ENCODE data around the gene SMAGP. TPM values are rescaled to one million over a fixed set of nuclear protein-coding genes. Genes with fewer than 3 reads are reported as not detected.
A peak's percentile ranks its signal among the peaks of the same experiment; 100 is the strongest.

SMAGP gene
- total and polyA plus RNA-seq, 2 of the 13 experiments (the other 11 are each of a cell fraction or from before 2014, with no cell fraction given), result 9.2 TPM

GRCh38 chr12:51217133-51217967 lies 52.9 kb downstream of the SMAGP start (continued):
- TF ChIP-seq ZBTB14 (CRISPR knock-in tag; IDR thresholded peaks at IDR 0.05) (no peak), HINFP (CRISPR knock-in tag; IDR thresholded peaks at IDR 0.05; ENCODE audit: low read depth) (peak; percentile 62; the same call in 1 of the 2 replicates), RFXANK (CRISPR knock-in tag; IDR thresholded peaks at IDR 0.05) (no peak), HNRNPK (IDR thresholded peaks at IDR 0.05; ENCODE audit: low read depth, low read length, poor library complexity, severe bottlenecking) (no peak), HOXA5 (CRISPR knock-in tag; IDR thresholded peaks at IDR 0.05) (no peak), STAG1 (CRISPR knock-in tag; IDR thresholded peaks at IDR 0.05) (0 out of 2 replicates have a peak, but pooled peaks have one; percentile 10), FOXA1 (IDR thresholded peaks at IDR 0.05) (no peak), FOXA1 (CRISPR knock-in tag; IDR thresholded peaks at IDR 0.05) (peak; percentile 21; the same call in 1 of the 2 replicates), SALL1 (CRISPR knock-in tag; IDR thresholded peaks at IDR 0.05) (no peak), ZBTB7B (CRISPR knock-in tag; IDR thresholded peaks at IDR 0.05) (peak; percentile 52; the same call in 1 of the 2 replicates), SOX5 (CRISPR knock-in tag; IDR thresholded peaks at IDR 0.05; ENCODE audit: borderline replicate concordance) (no peak), XRCC5 (optimal IDR thresholded peaks at IDR 0.05; ENCODE audit: low read length) (no peak), DRAP1 (CRISPR knock-in tag; IDR thresholded peaks at IDR 0.05) (no peak), KLF16 (CRISPR knock-in tag; IDR thresholded peaks at IDR 0.05) (no peak), HNF4A (CRISPR knock-in tag; IDR thresholded peaks at IDR 0.05) (no peak), FOXK1 (CRISPR knock-in tag; IDR thresholded peaks at IDR 0.05; ENCODE audit: borderline replicate concordance, low read depth) (no peak), ZNF567 (CRISPR knock-in tag; IDR thresholded peaks at IDR 0.05; ENCODE audit: borderline replicate concordance) (no peak), ATF5 (CRISPR knock-in tag; IDR thresholded peaks at IDR 0.05; ENCODE audit: low read depth) (no peak), ZBTB10 (CRISPR knock-in tag; IDR thresholded peaks at IDR 0.05; ENCODE audit: borderline replicate concordance) (peak; percentile 73; the same call in 1 of the 2 replicates), ZNF543 (CRISPR knock-in tag; IDR thresholded peaks at IDR 0.05) (no peak), PATZ1 (CRISPR knock-in tag; IDR thresholded peaks at IDR 0.05) (peak; percentile 77), MIXL1 (CRISPR knock-in tag; IDR thresholded peaks at IDR 0.05) (no peak)

Measured in HepG2 (cell line).